ENCODE data around the gene HMGN1. TPM values are rescaled to one million over a fixed set of nuclear protein-coding genes. Genes with fewer than 3 reads are reported as not detected.

The HMGN1 gene
- total RNA-seq, 1 experiment from 2014 or later = 469 TPM

- CTCF ChIA-PET = interaction anchor here (0.7 to 1.5 kb wide), 2 partner anchors 25 to 382 kb away, joined by 3 to 4 read pairs; partner anchors contain the start of gene IGSF5
Observed at GRCh38 chr21:39362733-39363132, 13.8 kb upstream of the HMGN1 start.

DNA sequence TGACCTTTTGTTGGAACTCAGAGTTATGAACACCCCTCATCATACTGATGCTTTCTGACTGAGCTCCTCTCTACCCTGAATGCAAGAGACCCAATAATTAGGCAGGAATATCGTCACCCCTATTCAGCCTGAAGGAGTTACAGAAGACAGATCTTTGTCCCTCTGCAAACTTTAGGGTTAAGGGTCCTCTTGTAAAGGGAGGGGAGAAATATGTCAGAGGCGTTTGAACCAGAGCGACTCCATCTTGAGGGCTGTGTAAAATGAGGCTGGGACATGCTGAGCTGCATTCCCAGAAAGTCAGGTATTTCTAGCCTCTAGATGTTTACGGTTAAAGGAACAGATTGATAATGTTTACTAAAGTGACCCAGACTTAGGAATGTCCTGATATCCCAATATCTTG, 10.5 kb upstream of the HMGN1 start:
- ChIA-PET POLR2A (no interaction called here), CTCF (no interaction called here)
- Mint-ChIP-seq H3K36me3 (no peaks in the 10 kb centered on the region), H3K27ac (no peak overlapping the region), H3K4me1 (no peaks in the 10 kb centered on the region), H3K27me3 (ENCODE audit: low read depth) (no peaks in the 10 kb centered on the region), H3K9me3 (no peaks in the 10 kb centered on the region), H3K4me3 (no peak overlapping the region)
- DNase-seq (ENCODE audit: low spot score) = no peak
- ATAC-seq = no peak
- TF ChIP-seq, protein P1, sequence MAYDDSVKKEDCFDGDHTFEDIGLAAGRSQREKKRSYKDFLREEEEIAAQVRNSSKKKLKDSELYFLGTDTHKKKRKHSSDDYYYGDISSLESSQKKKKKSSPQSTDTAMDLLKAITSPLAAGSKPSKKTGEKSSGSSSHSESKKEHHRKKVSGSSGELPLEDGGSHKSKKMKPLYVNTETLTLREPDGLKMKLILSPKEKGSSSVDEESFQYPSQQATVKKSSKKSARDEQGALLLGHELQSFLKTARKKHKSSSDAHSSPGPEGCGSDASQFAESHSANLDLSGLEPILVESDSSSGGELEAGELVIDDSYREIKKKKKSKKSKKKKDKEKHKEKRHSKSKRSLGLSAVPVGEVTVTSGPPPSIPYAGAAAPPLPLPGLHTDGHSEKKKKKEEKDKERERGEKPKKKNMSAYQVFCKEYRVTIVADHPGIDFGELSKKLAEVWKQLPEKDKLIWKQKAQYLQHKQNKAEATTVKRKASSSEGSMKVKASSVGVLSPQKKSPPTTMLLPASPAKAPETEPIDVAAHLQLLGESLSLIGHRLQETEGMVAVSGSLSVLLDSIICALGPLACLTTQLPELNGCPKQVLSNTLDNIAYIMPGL (CRISPR knock-in tag; IDR thresholded peaks at IDR 0.05) = no peak
- TF ChIP-seq ZNF219 (CRISPR knock-in tag; IDR thresholded peaks at IDR 0.05; ENCODE audit: borderline replicate concordance) (no peak), ZNF317 (CRISPR knock-in tag; IDR thresholded peaks at IDR 0.05; ENCODE audit: borderline replicate concordance, low read depth) (no peak), CBFB (CRISPR knock-in tag; IDR thresholded peaks at IDR 0.05; ENCODE audit: low read depth) (no peak), ETV6 (CRISPR knock-in tag; IDR thresholded peaks at IDR 0.05) (no peak), CREB1 (CRISPR knock-in tag; IDR thresholded peaks at IDR 0.05) (no peak), ATF1 (CRISPR knock-in tag; IDR thresholded peaks at IDR 0.05) (no peak), KAT7 (CRISPR knock-in tag; IDR thresholded peaks at IDR 0.05; ENCODE audit: borderline replicate concordance) (no peak), PRRX2 (CRISPR knock-in tag; IDR thresholded peaks at IDR 0.05) (no peak), FOXK1 (CRISPR knock-in tag; IDR thresholded peaks at IDR 0.05) (no peak), FOXP1 (CRISPR knock-in tag; IDR thresholded peaks at IDR 0.05; ENCODE audit: borderline replicate concordance) (no peak), JAZF1 (CRISPR knock-in tag; IDR thresholded peaks at IDR 0.05) (no peak), RELA (CRISPR knock-in tag; IDR thresholded peaks at IDR 0.05; ENCODE audit: borderline replicate concordance) (no peak), TCF7 (CRISPR knock-in tag; IDR thresholded peaks at IDR 0.05; ENCODE audit: low read depth) (no peak), ZNF512 (CRISPR knock-in tag; IDR thresholded peaks at IDR 0.05; ENCODE audit: borderline replicate concordance) (no peak)
- TF ChIP-seq, protein P2, sequence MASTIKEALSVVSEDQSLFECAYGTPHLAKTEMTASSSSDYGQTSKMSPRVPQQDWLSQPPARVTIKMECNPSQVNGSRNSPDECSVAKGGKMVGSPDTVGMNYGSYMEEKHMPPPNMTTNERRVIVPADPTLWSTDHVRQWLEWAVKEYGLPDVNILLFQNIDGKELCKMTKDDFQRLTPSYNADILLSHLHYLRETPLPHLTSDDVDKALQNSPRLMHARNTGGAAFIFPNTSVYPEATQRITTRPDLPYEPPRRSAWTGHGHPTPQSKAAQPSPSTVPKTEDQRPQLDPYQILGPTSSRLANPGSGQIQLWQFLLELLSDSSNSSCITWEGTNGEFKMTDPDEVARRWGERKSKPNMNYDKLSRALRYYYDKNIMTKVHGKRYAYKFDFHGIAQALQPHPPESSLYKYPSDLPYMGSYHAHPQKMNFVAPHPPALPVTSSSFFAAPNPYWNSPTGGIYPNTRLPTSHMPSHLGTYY (CRISPR knock-in tag; IDR thresholded peaks at IDR 0.05) = no peak
- TF ChIP-seq, protein P3, sequence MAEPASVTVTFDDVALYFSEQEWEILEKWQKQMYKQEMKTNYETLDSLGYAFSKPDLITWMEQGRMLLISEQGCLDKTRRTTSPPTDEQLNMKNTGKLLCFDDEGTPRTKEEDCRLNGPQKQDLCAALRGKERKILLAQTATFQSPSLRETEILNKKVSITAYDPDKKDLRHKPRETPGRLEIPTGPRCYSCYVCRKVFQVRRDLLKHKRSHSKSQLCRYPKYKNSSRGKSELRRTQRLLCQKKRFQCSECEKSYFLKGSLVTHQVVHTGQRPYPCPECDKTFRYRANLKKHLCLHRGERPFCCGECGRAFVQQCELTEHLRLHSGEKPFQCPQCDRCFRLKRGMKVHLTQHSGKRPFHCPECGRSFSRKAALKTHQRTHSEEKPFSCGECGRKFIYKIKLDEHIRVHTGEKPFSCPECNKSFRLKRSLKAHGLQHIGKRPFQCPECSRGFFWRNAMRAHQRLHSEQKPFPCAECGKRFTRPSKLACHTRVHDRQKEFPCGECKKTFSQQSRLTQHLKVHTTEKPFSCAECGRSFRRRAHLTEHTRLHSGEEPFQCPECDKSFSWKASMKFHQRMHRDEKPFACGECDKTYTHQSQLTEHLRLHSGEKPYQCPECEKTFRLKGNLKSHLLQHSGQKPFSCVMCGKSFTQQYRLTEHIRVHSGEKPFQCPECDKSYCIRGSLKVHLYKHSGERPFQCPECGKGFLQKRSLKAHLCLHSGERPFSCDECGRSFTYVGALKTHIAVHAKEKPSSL (CRISPR knock-in tag; conservative IDR thresholded peaks at IDR 0.05) = no peak
- TF ChIP-seq, protein P4, sequence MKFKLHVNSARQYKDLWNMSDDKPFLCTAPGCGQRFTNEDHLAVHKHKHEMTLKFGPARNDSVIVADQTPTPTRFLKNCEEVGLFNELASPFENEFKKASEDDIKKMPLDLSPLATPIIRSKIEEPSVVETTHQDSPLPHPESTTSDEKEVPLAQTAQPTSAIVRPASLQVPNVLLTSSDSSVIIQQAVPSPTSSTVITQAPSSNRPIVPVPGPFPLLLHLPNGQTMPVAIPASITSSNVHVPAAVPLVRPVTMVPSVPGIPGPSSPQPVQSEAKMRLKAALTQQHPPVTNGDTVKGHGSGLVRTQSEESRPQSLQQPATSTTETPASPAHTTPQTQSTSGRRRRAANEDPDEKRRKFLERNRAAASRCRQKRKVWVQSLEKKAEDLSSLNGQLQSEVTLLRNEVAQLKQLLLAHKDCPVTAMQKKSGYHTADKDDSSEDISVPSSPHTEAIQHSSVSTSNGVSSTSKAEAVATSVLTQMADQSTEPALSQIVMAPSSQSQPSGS (CRISPR knock-in tag; IDR thresholded peaks at IDR 0.05; ENCODE audit: borderline replicate concordance, low read depth) = no peak

More at GRCh38 chr21:39362733-39363132, 13.8 kb upstream of the HMGN1 start:
- H3K4me1 Mint-ChIP-seq = no peaks in the 10 kb centered on the region
- no peak overlapping the region for H3K4me3 Mint-ChIP-seq
- H3K27ac Mint-ChIP-seq = no peak overlapping the region
- no peaks in the 10 kb centered on the region for H3K27me3 Mint-ChIP-seq (ENCODE audit: low read depth)
- H3K36me3 Mint-ChIP-seq = no peaks in the 10 kb centered on the region
- POLR2A ChIA-PET = interaction anchor here (1.2 kb wide), 1 partner anchor 17 kb away, joined by 3 read pairs; a partner anchor contains a TSS
- TF ChIP-seq HMGA2 (CRISPR knock-in tag; IDR thresholded peaks at IDR 0.05) = no peak
- TF ChIP-seq SOX15 (CRISPR knock-in tag; IDR thresholded peaks at IDR 0.05) = no peak
- no peak for TF ChIP-seq ELF4 (CRISPR knock-in tag; IDR thresholded peaks at IDR 0.05; ENCODE audit: low read depth)
- TF ChIP-seq, protein P5, sequence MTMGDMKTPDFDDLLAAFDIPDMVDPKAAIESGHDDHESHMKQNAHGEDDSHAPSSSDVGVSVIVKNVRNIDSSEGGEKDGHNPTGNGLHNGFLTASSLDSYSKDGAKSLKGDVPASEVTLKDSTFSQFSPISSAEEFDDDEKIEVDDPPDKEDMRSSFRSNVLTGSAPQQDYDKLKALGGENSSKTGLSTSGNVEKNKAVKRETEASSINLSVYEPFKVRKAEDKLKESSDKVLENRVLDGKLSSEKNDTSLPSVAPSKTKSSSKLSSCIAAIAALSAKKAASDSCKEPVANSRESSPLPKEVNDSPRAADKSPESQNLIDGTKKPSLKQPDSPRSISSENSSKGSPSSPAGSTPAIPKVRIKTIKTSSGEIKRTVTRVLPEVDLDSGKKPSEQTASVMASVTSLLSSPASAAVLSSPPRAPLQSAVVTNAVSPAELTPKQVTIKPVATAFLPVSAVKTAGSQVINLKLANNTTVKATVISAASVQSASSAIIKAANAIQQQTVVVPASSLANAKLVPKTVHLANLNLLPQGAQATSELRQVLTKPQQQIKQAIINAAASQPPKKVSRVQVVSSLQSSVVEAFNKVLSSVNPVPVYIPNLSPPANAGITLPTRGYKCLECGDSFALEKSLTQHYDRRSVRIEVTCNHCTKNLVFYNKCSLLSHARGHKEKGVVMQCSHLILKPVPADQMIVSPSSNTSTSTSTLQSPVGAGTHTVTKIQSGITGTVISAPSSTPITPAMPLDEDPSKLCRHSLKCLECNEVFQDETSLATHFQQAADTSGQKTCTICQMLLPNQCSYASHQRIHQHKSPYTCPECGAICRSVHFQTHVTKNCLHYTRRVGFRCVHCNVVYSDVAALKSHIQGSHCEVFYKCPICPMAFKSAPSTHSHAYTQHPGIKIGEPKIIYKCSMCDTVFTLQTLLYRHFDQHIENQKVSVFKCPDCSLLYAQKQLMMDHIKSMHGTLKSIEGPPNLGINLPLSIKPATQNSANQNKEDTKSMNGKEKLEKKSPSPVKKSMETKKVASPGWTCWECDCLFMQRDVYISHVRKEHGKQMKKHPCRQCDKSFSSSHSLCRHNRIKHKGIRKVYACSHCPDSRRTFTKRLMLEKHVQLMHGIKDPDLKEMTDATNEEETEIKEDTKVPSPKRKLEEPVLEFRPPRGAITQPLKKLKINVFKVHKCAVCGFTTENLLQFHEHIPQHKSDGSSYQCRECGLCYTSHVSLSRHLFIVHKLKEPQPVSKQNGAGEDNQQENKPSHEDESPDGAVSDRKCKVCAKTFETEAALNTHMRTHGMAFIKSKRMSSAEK (CRISPR knock-in tag; IDR thresholded peaks at IDR 0.05; ENCODE audit: borderline replicate concordance) = no peak
- no peak for TF ChIP-seq MXD4 (CRISPR knock-in tag; IDR thresholded peaks at IDR 0.05; ENCODE audit: borderline replicate concordance)
- no peak for TF ChIP-seq GRHL2 (CRISPR knock-in tag; IDR thresholded peaks at IDR 0.05; ENCODE audit: insufficient replicate concordance, severe bottlenecking)
- DNase-seq (ENCODE audit: low spot score) = no peak
- peaks cover 7% of the 10 kb centered on the region; the same call in 1 of the 2 replicates for H3K9me3 Mint-ChIP-seq
- ATAC-seq = no peak
